Lung (tissue), 12 donors: ENCODE measurements around the gene ACTN3. TPM values are rescaled to one million over a fixed set of nuclear protein-coding genes. Genes with fewer than 3 reads are reported as not detected.

Experiments used
- ATAC-seq: fragments of 200-7000 bp; cut with Tn5 transposase; one replicate; pipeline ENCODE4 v1.9.1; 2020; ENCODE audit warnings: moderate number of reproducible peaks; ENCODE audit not compliant: insufficient read depth, low FRiP score
- DNase-seq, 3 donors: peaks; one replicate each; pipeline ENCODE4 v3.0.0-alpha.2; 2013 to 2017
- H3K27ac ChIP-seq, 2 donors: one replicate each; pipeline ENCODE4 v1.5.1; 2013; ENCODE audit warnings: mild to moderate bottlenecking in 2 of 2, moderate library complexity in 2 of 2, control low read depth in 1 of 2, inconsistent platforms in 1 of 2, low read depth in 1 of 2, low read length in 1 of 2
- H3K27me3 ChIP-seq, 3 donors: one replicate each; pipeline ENCODE4 v1.5.1; 2013; ENCODE audit warnings: low read length in 2 of 3; ENCODE audit not compliant: control insufficient read depth in 3 of 3, insufficient read depth in 3 of 3
- H3K36me3 ChIP-seq, 4 donors: one replicate each; pipeline ENCODE4 v1.5.1; 2013; ENCODE audit warnings: low read length in 4 of 4, mild to moderate bottlenecking in 1 of 4, moderate library complexity in 1 of 4; ENCODE audit not compliant: control insufficient read depth in 4 of 4, insufficient read depth in 4 of 4
- H3K4me1 ChIP-seq, 5 donors: one replicate each; pipeline ENCODE4 v1.5.1; 2013; ENCODE audit warnings: low read length in 5 of 5, mild to moderate bottlenecking in 2 of 5, moderate library complexity in 1 of 5; ENCODE audit not compliant: control insufficient read depth in 5 of 5, insufficient read depth in 5 of 5
- H3K4me3 ChIP-seq: one replicate; pipeline ENCODE4 v1.5.1; 2013; ENCODE audit warnings: mild to moderate bottlenecking, control low read depth, moderate library complexity
- H3K9ac ChIP-seq, 2 donors: one replicate each; pipeline ENCODE4 v1.5.1; 2013; ENCODE audit warnings: low read length in 2 of 2, control low read depth in 1 of 2; ENCODE audit not compliant: insufficient read depth in 1 of 2
- H3K9me3 ChIP-seq, 4 donors: one replicate each; pipeline ENCODE4 v1.5.1; 2013; ENCODE audit warnings: low read length in 3 of 4, mild to moderate bottlenecking in 1 of 4, moderate library complexity in 1 of 4; ENCODE audit not compliant: control insufficient read depth in 4 of 4, insufficient read depth in 3 of 4
- CTCF ChIP-seq: IDR thresholded peaks from 2 replicates; pipeline ENCODE4 v1.5.1; 2012; ENCODE audit warnings: mild to moderate bottlenecking; ENCODE audit errors: control extremely low read depth, extremely low read depth
- WGBS, 2 donors: extraction: QIAGEN DNeasy Blood & Tissue Kit; methylation state at CpG; one replicate each; pipeline ENCODE4 v1.1.7; 2013; 5-methylcytosine and 5-hydroxymethylcytosine counted together
- polyA plus RNA-seq, 2 donors: library from polyadenylated mRNA; stranded (reverse); fragments of 200-250 nt; gene quantifications; one replicate each; pipeline ENCODE4 v1.2.1, GENCODE V29; 2013
- total RNA-seq, 2 donors: library from RNA; depleted of rRNA in 1 of 2; stranded (reverse); fragments of >200 nt in 1 of 2; gene quantifications; one replicate each; pipeline ENCODE4 v1.2.1, GENCODE V29; 2014 to 2021
- donor health status: control.
- donor health status: control.
- donor health status: Bipolar disorder and iron deficiency.
- donor health status: healthy.
- donor health status: DM: yes; HTN: yes; CAD: no.

The ACTN3 gene
- total and polyA plus RNA-seq, 4 donors, result 0.04 to 0.15 (median 0.07) TPM; not detected in 1

GRCh38 chr11:66529069-66529468 lies 17.6 kb upstream of the ACTN3 start:
- Histone ChIP-seq H3K27me3 (no peaks in the 10 kb centered on the region), H3K4me1 (no peaks in the 10 kb centered on the region), H3K4me3 (no peak overlapping the region), H3K36me3 (peaks cover 0 to 22% (median 14%) of the 10 kb centered on the region in 4 donors), H3K27ac (no peak overlapping the region), H3K9ac (no peak overlapping the region), H3K9me3 (peaks cover 0 to 1% (median 0%) of the 10 kb centered on the region in 4 donors)
- ATAC-seq (no peak), DNase-seq (no peak)
- 83 to 87% methylated on average over 10 of the region's 10 CpGs for WGBS, 2 donors
- no peak for TF ChIP-seq CTCF

- ATAC-seq (no peak), DNase-seq (no peak)
- WGBS, 2 donors, result 84 to 88% methylated on average over 13 of the region's 13 CpGs
- H3K27ac ChIP-seq, result no peak overlapping the region
- peaks cover 0 to 22% (median 12%) of the 10 kb centered on the region in 4 donors for H3K36me3 ChIP-seq
- no peaks in the 10 kb centered on the region for H3K4me1 ChIP-seq
- no peak overlapping the region for H3K9ac ChIP-seq
- H3K27me3 ChIP-seq, result no peaks in the 10 kb centered on the region
- no peak for TF ChIP-seq CTCF
- peaks cover 0 to 1% (median 0%) of the 10 kb centered on the region in 4 donors for H3K9me3 ChIP-seq
- no peak overlapping the region for H3K4me3 ChIP-seq
These were observed 17.0 kb upstream of the ACTN3 start for GRCh38 chr11:66529655-66530054.

- no peak for TF ChIP-seq CTCF
- H3K9ac ChIP-seq, result no peak overlapping the region
- no peaks in the 10 kb centered on the region for H3K27me3 ChIP-seq
- H3K27ac ChIP-seq, result no peak overlapping the region
- no peaks in the 10 kb centered on the region for H3K4me1 ChIP-seq
- WGBS, 2 donors, result 82 to 92% methylated on average over 10 of the region's 10 CpGs
- DNase-seq (no peak), ATAC-seq (no peak)
- no peak overlapping the region for H3K4me3 ChIP-seq
- H3K9me3 ChIP-seq, result peaks cover 0 to 1% (median 0%) of the 10 kb centered on the region in 4 donors
- peaks cover 0 to 22% (median 18%) of the 10 kb centered on the region in 4 donors for H3K36me3 ChIP-seq
These were observed 15.6 kb upstream of the ACTN3 start for GRCh38 chr11:66530927-66531709.
